HG03521 (cell line): ENCODE measurements around the gene LRR1.
"Not testable (repeated sequence)": the region's sequence is repeated elsewhere in the genome, so short reads cannot be mapped to it uniquely, and the experiment has no call there.

ENCODE experiments used
- ATAC-seq: cut with Tn5 transposase; IDR thresholded peaks from one replicate; pipeline ENCODE4 v1.9.1; 2021; ENCODE audit warnings: mild to moderate bottlenecking, moderate library complexity; ENCODE audit not compliant: unreplicated experiment

The LRR1 gene

DNA sequence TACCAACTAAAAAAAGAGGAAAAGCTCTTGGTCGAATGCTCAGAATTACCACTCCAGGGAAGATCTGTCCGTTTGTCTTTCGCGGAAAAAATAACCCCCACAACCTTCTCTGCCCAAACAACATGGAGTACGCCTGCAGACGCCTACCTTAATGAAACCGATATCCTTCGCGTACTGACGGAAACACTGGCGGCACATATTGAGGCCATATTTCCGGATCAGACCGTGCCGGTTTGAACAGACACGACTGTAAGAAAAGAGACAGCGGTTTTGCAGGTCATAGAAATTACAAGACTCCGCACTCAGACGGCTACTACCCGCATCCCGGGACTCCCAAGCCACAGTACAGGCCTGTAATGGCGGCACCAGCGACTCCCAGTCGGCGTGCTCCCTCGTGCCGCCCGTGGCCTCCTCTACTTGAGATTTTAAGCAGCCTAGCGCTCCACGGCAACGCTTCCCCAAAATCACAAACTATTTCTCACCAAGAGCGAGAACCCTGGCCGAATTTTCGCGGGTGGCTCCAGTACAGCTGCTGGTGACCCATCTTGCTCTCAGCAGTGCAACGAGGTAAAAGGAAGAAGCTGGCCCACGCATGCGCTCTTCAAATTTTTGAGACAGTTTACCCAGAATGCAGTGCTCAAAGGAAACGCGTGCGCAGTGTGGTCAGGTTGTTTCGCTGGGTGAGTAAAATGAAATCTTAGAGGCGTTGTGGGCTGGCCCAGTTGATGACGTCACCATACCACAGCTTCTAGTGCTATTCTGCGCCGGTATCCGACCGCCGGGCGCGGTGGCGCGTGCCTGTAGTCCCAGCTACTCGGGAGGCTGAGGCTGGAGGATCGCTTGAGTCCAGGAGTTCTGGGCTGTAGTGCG is 12.7 kb upstream of the LRR1 start, which contains the start of gene RPS29:
Gene RPS29, minus strand, starts transcription at position 578 of the 870 bp plus-strand sequence. Its CDS starts 34 bp downstream, at position 544.
- peak; percentile 93 for ATAC-seq

- peak; percentile 14 for ATAC-seq
Measured at GRCh38 chr14:49586673-49587460, 11.9 kb upstream of the LRR1 start.

GRCh38 chr14:49589387-49589786 is 9.4 kb upstream of the LRR1 start:
- ATAC-seq = no peak

DNA sequence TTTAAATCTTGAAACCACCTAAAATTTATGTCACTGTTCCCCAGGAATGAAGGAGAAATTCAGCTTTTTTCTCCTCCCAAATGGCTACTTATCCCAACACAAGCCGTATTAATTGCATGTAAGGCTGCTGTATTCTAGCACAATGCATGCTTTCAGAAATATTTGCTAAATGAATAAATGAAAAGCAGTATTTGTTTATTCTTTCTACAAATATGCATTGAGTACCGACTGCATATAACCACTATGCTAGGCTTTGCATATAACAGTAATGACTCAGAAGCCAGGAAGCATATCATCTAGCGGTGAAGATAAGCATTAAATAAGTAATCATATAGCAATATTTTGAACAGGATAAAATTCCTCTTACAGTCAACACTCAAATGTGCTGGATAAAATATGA is 5.7 kb upstream of the LRR1 start:
- no peak for ATAC-seq

- ATAC-seq = no peak
Measured at GRCh38 chr14:49594347-49595091, 4.2 kb upstream of the LRR1 start.

DNA sequence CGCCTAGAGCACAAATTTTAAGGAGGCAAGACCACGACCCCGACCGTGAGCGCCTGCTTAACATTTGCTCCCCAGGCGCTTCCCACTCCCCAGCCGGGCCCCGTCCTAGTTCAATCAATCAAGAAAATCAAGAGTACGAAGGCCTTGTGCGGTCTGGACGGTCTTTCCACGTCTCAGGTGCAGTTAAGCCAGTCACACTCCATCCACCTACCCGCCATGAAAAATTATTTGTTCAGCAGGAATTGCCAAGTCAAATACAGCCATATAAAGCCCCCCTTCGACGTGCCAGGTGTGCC is 603 bp upstream of the LRR1 start:
- ATAC-seq = peak; percentile 1

DNA sequence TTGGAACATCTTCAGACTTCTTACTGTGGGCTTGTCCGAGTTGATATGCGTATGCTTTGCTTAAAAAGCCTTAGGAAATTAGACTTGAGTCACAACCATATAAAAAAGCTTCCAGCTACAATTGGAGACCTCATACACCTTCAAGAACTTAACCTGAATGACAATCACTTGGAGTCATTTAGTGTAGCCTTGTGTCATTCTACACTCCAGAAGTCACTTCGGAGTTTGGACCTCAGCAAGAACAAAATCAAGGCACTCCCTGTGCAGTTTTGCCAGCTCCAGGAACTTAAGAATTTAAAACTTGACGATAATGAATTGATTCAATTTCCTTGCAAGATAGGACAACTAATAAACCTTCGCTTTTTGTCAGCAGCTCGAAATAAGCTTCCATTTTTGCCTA is 8.8 kb downstream of the LRR1 start:
- no peak for ATAC-seq

- no peak for ATAC-seq
Measured at GRCh38 chr14:49612251-49612650, 13.5 kb downstream of the LRR1 start.

DNA sequence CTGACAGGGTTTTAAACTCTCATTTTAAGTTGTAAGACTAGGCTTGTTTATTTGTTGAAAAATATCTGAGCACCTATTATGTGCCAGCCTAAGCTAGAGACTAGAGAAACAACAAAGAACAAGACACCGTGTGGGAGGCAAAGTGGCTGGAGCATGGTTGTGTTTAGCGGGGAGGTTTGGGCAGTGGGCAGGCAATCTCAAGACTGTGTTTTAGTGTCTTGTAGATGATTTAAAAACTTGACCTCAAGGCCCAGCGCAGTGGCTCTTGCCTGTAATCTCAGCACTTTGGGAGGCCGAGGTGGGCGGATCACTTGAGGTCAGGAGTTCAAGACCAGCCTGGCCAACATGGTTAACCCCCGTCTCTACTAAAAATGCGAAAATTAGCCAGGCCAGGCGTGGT is 13.9 kb downstream of the LRR1 start:
- ATAC-seq = no peak

DNA sequence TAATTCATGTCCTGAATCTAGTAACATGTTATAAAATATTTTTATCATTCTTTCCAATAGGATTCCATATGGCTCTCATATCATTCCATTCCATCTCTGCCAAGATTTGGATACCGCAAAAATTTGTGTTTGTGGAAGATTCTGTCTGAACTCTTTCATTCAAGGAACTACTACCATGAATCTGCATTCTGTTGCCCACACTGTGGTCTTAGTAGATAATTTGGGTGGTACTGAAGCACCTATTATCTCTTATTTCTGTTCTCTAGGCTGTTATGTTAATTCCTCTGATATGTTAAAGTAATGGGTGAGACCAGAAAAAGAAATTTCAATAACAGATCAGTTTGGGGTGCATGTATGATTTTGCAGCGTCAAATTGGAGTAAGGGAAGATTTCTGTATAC is 15.5 kb downstream of the LRR1 start:
- no peak for ATAC-seq

DNA sequence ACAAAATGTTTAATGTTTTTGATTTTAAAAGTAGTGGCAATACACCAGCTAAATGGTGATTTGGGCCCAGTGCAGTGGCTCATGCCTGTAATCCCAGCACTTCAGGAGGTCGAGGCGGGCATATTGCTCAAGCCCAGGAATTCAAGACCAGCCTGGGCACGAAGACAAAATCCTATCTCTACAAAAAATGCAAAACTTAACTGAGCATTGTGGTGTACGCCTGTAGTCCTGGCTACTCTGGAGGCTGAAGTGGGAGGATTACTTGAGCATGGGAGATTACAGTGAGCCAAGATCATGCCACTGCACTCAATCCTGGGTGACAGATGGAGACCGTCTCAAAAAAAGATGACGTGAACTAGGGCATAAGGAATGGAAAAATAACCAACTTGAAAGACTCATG is 17.0 kb downstream of the LRR1 start:
- no peak for ATAC-seq

- ATAC-seq = no peak
Measured at GRCh38 chr14:49617852-49618519, 19.2 kb downstream of the LRR1 start.

- not testable (repeated sequence) for ATAC-seq
Measured at GRCh38 chr14:49619273-49619672, 20.5 kb downstream of the LRR1 start.

- no peak for ATAC-seq
Measured at GRCh38 chr14:49619730-49620129, 21.0 kb downstream of the LRR1 start.

GRCh38 chr14:49620182-49621113 is 21.7 kb downstream of the LRR1 start, which contains the start of the genes MGAT2 and RPL36AL:
MGAT2 (plus strand) TSS chr14:49620799; CDS start chr14:49621269, 470 bp downstream.
RPL36AL (minus strand) TSS chr14:49620626; CDS start chr14:49619104, 1,522 bp downstream.
- ATAC-seq = peak; percentile 94

DNA sequence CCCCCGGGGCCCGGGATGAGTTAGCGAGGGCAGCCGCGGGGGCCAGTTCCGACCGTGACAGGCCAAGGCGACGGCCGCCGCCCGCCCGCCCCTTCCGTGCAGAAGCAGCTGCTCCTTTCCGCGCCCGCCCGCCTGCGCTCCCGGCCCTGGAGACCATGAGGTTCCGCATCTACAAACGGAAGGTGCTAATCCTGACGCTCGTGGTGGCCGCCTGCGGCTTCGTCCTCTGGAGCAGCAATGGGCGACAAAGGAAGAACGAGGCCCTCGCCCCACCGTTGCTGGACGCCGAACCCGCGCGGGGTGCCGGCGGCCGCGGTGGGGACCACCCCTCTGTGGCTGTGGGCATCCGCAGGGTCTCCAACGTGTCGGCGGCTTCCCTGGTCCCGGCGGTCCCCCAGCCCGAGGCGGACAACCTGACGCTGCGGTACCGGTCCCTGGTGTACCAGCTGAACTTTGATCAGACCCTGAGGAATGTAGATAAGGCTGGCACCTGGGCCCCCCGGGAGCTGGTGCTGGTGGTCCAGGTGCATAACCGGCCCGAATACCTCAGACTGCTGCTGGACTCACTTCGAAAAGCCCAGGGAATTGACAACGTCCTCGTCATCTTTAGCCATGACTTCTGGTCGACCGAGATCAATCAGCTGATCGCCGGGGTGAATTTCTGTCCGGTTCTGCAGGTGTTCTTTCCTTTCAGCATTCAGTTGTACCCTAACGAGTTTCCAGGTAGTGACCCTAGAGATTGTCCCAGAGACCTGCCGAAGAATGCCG is 22.6 kb downstream of the LRR1 start:
- peak; percentile 19 for ATAC-seq

GRCh38 chr14:49622022-49622607 is 23.4 kb downstream of the LRR1 start:
- no peak for ATAC-seq

GRCh38 chr14:49623387-49623786 is 24.6 kb downstream of the LRR1 start:
- no peak for ATAC-seq
